Measurements from ENCODE around the gene ASTN2. TPM values are rescaled to one million over a fixed set of nuclear protein-coding genes. Genes with fewer than 3 reads are reported as not detected.

The ASTN2 gene
- total RNA-seq, 1 donor = 5.6 TPM

GRCh38 chr9:116466271-116467235 is 948.3 kb downstream of the ASTN2 start:
- DNase-seq (ENCODE audit: low read depth) = peak; percentile 79
- no peak for TF ChIP-seq CTCF (IDR thresholded peaks at IDR 0.05; ENCODE audit: insufficient read depth, low read length)
- no peak overlapping the region for H3K4me3 ChIP-seq (ENCODE audit: low read depth, low read length)

DNA sequence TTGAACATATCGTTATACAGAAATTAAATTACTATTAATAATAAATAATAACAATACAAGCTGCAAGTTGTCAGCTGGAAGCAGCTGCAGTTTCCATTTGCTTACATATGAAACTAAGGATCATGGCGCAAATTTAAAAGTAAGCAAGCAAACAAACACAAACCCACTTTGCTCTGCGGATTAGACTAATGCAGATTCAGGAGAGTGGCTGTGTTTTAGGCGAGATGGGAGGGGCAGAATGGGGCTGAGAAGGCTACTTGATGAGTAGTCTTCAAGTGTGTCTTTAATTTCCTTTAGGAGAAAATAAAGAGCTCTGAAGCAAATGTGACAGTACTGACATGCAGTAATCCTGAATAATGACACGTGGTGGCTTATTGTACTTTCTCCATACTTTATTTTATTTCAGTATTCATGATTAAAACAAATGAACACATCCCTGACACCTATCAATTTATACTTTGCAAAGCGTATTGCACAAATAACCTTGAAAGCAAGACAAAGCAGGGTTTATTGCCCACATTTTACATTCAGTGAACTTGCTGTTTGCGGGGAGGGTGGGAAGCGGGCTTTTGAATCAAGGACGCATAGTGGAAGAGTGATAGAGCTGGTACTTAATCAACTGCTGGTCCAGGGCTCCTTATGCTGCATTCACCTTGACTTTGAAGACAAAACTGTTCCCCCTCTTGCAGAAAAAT is 949.1 kb downstream of the ASTN2 start:
- DNase-seq (ENCODE audit: low read depth) = no peak
- no peak for TF ChIP-seq CTCF (IDR thresholded peaks at IDR 0.05; ENCODE audit: insufficient read depth, low read length)
- no peak overlapping the region for H3K4me3 ChIP-seq (ENCODE audit: low read depth, low read length)

DNA sequence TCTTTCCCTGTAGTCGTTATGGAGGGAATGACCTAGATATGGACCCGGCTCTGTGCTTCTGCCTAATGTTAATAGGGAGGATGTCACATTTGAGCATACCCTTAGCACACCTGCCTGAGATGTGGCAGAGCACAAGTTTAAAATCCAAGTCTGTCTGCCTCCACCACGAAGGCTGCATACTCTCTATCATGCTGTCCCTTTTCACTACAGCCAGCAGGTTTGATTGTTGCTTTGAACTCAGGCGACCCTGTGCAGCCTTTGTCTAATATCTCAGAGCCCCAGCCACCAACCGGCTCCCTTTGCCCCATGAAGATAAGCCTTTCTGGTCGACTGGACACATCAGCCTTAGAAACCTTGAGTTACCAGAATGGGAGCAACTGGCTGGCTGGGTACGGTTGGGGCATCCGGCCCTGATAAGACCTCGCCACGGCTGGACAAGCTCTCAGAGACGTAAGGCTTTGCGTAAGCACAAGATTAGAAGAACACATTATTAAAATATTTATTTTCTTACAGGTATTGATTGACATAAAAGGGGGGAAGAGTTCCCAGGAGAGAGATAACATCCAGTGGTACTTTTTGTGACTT is 949.8 kb downstream of the ASTN2 start:
- TF ChIP-seq CTCF (IDR thresholded peaks at IDR 0.05; ENCODE audit: insufficient read depth, low read length) = no peak
- H3K4me3 ChIP-seq (ENCODE audit: low read depth, low read length) = no peak overlapping the region
- DNase-seq (ENCODE audit: low read depth) = no peak

GRCh38 chr9:116464423-116464822 is 950.4 kb downstream of the ASTN2 start:
- H3K4me3 ChIP-seq (ENCODE audit: low read depth, low read length) = no peak overlapping the region
- DNase-seq (ENCODE audit: low read depth) = no peak
- TF ChIP-seq CTCF (IDR thresholded peaks at IDR 0.05; ENCODE audit: insufficient read depth, low read length) = no peak

DNA sequence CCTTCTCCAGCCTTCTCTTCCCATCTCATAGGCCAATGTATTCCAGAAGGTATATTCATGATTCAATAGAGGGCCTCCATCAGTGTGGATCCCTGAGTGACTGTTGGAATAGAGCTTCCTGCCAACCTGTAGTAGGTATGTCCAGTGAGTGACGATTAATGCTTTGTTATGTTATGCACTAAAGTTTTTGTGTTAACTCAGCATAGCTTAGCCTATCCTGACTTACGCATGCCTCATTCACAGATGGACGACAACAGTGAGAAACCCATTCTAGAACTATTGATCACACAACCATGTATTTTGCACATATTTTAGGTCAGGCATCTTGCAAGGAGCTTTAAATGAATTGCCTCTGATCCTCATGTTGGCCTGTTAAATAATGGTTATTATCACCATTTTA is 953.2 kb downstream of the ASTN2 start:
- TF ChIP-seq CTCF (IDR thresholded peaks at IDR 0.05; ENCODE audit: insufficient read depth, low read length) = no peak
- H3K4me3 ChIP-seq (ENCODE audit: low read depth, low read length) = no peak overlapping the region

DNA sequence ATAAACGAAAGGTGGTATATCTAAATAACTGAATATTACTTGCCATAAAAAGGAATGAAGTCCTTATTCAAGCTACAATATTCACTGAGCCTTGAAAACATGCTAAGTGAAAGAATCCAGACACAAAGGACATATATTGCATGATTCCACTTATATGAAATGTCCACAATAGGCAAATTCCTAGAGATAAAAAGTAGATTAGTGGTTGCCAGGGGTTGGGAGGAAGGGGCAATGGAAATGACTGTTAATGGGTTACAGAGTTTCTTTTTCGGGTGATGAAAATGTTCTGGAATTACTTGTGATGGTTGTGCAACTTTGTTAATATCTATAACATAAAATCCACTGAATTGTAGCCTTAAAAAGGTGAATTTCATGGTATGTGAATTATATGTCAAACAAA is 954.8 kb downstream of the ASTN2 start:
- H3K4me3 ChIP-seq (ENCODE audit: low read depth, low read length) = no peak overlapping the region
- DNase-seq (ENCODE audit: low read depth) = peak; percentile 62
- no peak for TF ChIP-seq CTCF (IDR thresholded peaks at IDR 0.05; ENCODE audit: insufficient read depth, low read length)

More for the DNA sequence above, 953.2 kb downstream of the ASTN2 start:
- DNase-seq (ENCODE audit: low read depth) = no peak

All from fibroblast of the aortic adventitia (primary cell).